Neural cell (in vitro differentiated cells): ENCODE data around the gene RAB3C. TPM values are rescaled to one million over a fixed set of nuclear protein-coding genes. Genes with fewer than 3 reads are reported as not detected.
"Not testable (repeated sequence)": the region's sequence is repeated elsewhere in the genome, so short reads cannot be mapped to it uniquely, and the experiment has no call there.

Experiments used
- H2AFZ ChIP-seq: fragments of 200-600, 300-800 bp; sonication (generic), shearing (Covaris generic); 2 replicates; pipeline ENCODE4 v1.6.0; 2014; ENCODE audit warnings: low read depth, mild to moderate bottlenecking, antibody characterized with exemption, low read length, moderate library complexity
- H3F3A ChIP-seq: fragments of 200-600 bp; shearing (Covaris generic); 2 replicates; pipeline ENCODE4 v1.6.1; 2016; ENCODE audit warnings: mild to moderate bottlenecking, moderate library complexity, mixed read lengths, antibody characterized with exemption, low read length; ENCODE audit not compliant: insufficient read depth, poor library complexity, severe bottlenecking
- H3K27ac ChIP-seq: fragments of 200-600, 300-800 bp; sonication (generic), shearing (Covaris generic); 2 replicates; pipeline ENCODE4 v1.5.1; 2014; ENCODE audit warnings: mild to moderate bottlenecking, low read length, moderate library complexity
- H3K27me3 ChIP-seq: fragments of 300-800, 200-600 bp; sonication (generic), shearing (Covaris generic); 2 replicates; pipeline ENCODE4 v1.6.0; 2014; ENCODE audit warnings: mild to moderate bottlenecking, low read depth, low read length, moderate library complexity; ENCODE audit not compliant: insufficient read depth
- H3K36me3 ChIP-seq: fragments of 300-800, 200-600 bp; sonication (generic), shearing (Covaris generic); 2 replicates; pipeline ENCODE4 v1.5.1; 2014; ENCODE audit warnings: mild to moderate bottlenecking, antibody characterized with exemption, low read length, moderate library complexity; ENCODE audit not compliant: insufficient read depth
- H3K4me2 ChIP-seq: fragments of 300-800, 200-600 bp; sonication (generic), shearing (Covaris generic); 2 replicates; pipeline ENCODE4 v1.6.0; 2014; ENCODE audit warnings: mild to moderate bottlenecking, low read length
- H3K4me3 ChIP-seq: fragments of 300-800, 200-600 bp; sonication (generic), shearing (Covaris generic); 2 replicates; pipeline ENCODE4 v1.5.1; 2014; ENCODE audit warnings: mild to moderate bottlenecking, low read length, moderate library complexity
- H3K79me2 ChIP-seq: fragments of 200-600 bp; shearing (Covaris generic); replicated peaks from 2 replicates; pipeline ENCODE4 v1.6.0; 2014; ENCODE audit warnings: mild to moderate bottlenecking, low read length, moderate library complexity; ENCODE audit not compliant: insufficient read depth
- H3K9ac ChIP-seq: fragments of 300-800, 200-600 bp; sonication (generic), shearing (Covaris generic); 2 replicates; pipeline ENCODE4 v1.6.1; 2016; ENCODE audit warnings: mild to moderate bottlenecking, low read length, mixed read lengths
- H3K9me2 ChIP-seq: fragments of 200-600 bp; shearing (Covaris generic); 2 replicates; pipeline ENCODE4 v1.6.1; 2016; ENCODE audit warnings: mild to moderate bottlenecking, low read length, mixed read lengths; ENCODE audit not compliant: insufficient read depth
- H3K9me3 ChIP-seq: fragments of 200-600, 300-800 bp; sonication (generic), shearing (Covaris generic); 2 replicates; pipeline ENCODE4 v1.6.1; 2016; ENCODE audit warnings: mild to moderate bottlenecking, mixed run types, low read length, moderate library complexity, mixed read lengths
- H4K20me1 ChIP-seq: fragments of 200-600 bp; shearing (Covaris generic); 2 replicates; pipeline ENCODE4 v1.6.1; 2016; ENCODE audit warnings: mild to moderate bottlenecking, mixed run types; ENCODE audit not compliant: insufficient read depth
- EP300 ChIP-seq: fragments of 450-650 bp; conservative IDR thresholded peaks from 2 replicates; pipeline ENCODE4 v1.6.1; 2014; ENCODE audit warnings: antibody characterized with exemption, mild to moderate bottlenecking, moderate library complexity; ENCODE audit not compliant: poor library complexity, severe bottlenecking
- EZH2 ChIP-seq: fragments of 200-600, 300-800 bp; shearing (Covaris generic), sonication (generic); IDR thresholded peaks from 2 replicates; pipeline ENCODE4 v1.6.1; 2014; ENCODE audit warnings: antibody characterized with exemption, low read length, borderline replicate concordance, mild to moderate bottlenecking; ENCODE audit not compliant: insufficient read depth, poor library complexity, severe bottlenecking
- MXI1 ChIP-seq: fragments of 450-650 bp; conservative IDR thresholded peaks from 2 replicates; pipeline ENCODE4 v1.6.1; 2014; ENCODE audit warnings: antibody characterized with exemption, mild to moderate bottlenecking; ENCODE audit not compliant: poor library complexity, severe bottlenecking
- POLR2AphosphoS5 ChIP-seq: IDR thresholded peaks from 2 replicates; pipeline ENCODE4 v1.6.1; 2012
- RAD21 ChIP-seq: fragments of 450-650 bp; conservative IDR thresholded peaks from 2 replicates; pipeline ENCODE4 v1.6.1; 2014; ENCODE audit warnings: antibody characterized with exemption, mild to moderate bottlenecking, moderate library complexity
- REST ChIP-seq: IDR thresholded peaks from 2 replicates; pipeline ENCODE4 v1.6.1; 2012; ENCODE audit warnings: borderline replicate concordance
- SMC3 ChIP-seq: fragments of 450-650 bp; conservative IDR thresholded peaks from 2 replicates; pipeline ENCODE4 v1.6.1; 2014; ENCODE audit warnings: antibody characterized with exemption, mild to moderate bottlenecking, moderate library complexity; ENCODE audit not compliant: poor library complexity
- TAF1 ChIP-seq: IDR thresholded peaks from 2 replicates; pipeline ENCODE4 v1.6.1; 2012; ENCODE audit warnings: low read depth
- polyA plus RNA-seq: library from polyadenylated mRNA; depleted of rRNA; stranded (reverse); fragments of >200 nt; gene quantifications from 2 replicates; pipeline ENCODE4 v1.2.3, GENCODE V29; 2014
- TF ChIP-seq, protein P1 (sequence below): fragments of 450-650 bp; IDR thresholded peaks from 2 replicates; pipeline ENCODE4 v1.5.1; 2014; ENCODE audit warnings: antibody characterized with exemption, mild to moderate bottlenecking, moderate library complexity; ENCODE audit not compliant: poor library complexity, severe bottlenecking

RAB3C gene
- polyA plus RNA-seq, 1 donor from 2014 or later = 94.3 TPM

GRCh38 chr5:58598440-58598839 lies 15.6 kb downstream of the RAB3C start:
- Histone ChIP-seq H3K9me3 (no peaks in the 10 kb centered on the region), H3K4me2 (no peak overlapping the region), H3K36me3 (peaks cover 4% of the 10 kb centered on the region), H3K27me3 (no peaks in the 10 kb centered on the region), H4K20me1 (no peaks in the 10 kb centered on the region), H3F3A (no peaks in the 10 kb centered on the region), H3K9me2 (no peaks in the 10 kb centered on the region), H3K4me3 (no peak overlapping the region), H2AFZ (no peak overlapping the region), H3K9ac (no peak overlapping the region), H3K27ac (no peak overlapping the region), H3K79me2 (no peaks in the 10 kb centered on the region)
- no peak for TF ChIP-seq EP300
- TF ChIP-seq REST = no peak
- TF ChIP-seq MXI1 = no peak
- no peak for TF ChIP-seq SMC3
- no peak for TF ChIP-seq TAF1
- no peak for TF ChIP-seq EZH2
- no peak for TF ChIP-seq RAD21
- TF ChIP-seq POLR2AphosphoS5 = no peak
- TF ChIP-seq, protein P1, sequence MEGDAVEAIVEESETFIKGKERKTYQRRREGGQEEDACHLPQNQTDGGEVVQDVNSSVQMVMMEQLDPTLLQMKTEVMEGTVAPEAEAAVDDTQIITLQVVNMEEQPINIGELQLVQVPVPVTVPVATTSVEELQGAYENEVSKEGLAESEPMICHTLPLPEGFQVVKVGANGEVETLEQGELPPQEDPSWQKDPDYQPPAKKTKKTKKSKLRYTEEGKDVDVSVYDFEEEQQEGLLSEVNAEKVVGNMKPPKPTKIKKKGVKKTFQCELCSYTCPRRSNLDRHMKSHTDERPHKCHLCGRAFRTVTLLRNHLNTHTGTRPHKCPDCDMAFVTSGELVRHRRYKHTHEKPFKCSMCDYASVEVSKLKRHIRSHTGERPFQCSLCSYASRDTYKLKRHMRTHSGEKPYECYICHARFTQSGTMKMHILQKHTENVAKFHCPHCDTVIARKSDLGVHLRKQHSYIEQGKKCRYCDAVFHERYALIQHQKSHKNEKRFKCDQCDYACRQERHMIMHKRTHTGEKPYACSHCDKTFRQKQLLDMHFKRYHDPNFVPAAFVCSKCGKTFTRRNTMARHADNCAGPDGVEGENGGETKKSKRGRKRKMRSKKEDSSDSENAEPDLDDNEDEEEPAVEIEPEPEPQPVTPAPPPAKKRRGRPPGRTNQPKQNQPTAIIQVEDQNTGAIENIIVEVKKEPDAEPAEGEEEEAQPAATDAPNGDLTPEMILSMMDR = no peak

GRCh38 chr5:58599217-58599616 lies 16.3 kb downstream of the RAB3C start:
- TF ChIP-seq REST (no peak), MXI1 (no peak), RAD21 (no peak), EZH2 (no peak), TAF1 (no peak), POLR2AphosphoS5 (no peak), SMC3 (no peak), EP300 (no peak)
- TF ChIP-seq, protein P1 = no peak
- no peaks in the 10 kb centered on the region for H3K9me3 ChIP-seq
- no peaks in the 10 kb centered on the region for H3K79me2 ChIP-seq
- no peak overlapping the region for H3K27ac ChIP-seq
- H3K36me3 ChIP-seq = peaks cover 4% of the 10 kb centered on the region
- H3K9me2 ChIP-seq = no peaks in the 10 kb centered on the region
- H3F3A ChIP-seq = no peaks in the 10 kb centered on the region
- H3K4me3 ChIP-seq = no peak overlapping the region
- no peaks in the 10 kb centered on the region for H4K20me1 ChIP-seq
- no peak overlapping the region for H2AFZ ChIP-seq
- H3K27me3 ChIP-seq = no peaks in the 10 kb centered on the region
- H3K9ac ChIP-seq = no peak overlapping the region
- no peak overlapping the region for H3K4me2 ChIP-seq

DNA sequence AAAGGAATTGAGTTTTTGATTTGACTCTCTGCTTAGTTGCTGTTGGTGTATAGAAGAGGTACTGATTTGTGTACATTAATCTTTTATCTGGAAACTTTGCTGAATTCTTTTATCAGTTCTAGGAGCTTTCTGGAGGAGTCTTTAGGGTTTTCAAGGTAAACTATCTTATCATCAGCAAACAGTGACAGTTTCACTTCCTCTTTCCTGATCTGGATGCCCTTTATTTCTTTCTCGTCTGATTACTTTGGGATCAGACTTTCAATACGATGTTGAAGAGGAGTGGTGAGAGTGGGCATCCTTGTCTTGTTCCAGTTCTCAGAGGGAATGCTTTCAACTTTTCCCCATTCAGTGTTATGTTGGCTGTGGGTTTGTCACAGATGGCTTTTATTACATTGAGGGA lies 17.7 kb downstream of the RAB3C start:
- not testable (repeated sequence) for H3K4me3 ChIP-seq

More for the DNA sequence above, 17.7 kb downstream of the RAB3C start:
- H3K9me3 ChIP-seq, H3F3A ChIP-seq, H3K79me2 ChIP-seq, H3K9ac ChIP-seq, H3K9me2 ChIP-seq, H3K27me3 ChIP-seq, H3K27ac ChIP-seq, H4K20me1 ChIP-seq, H3K4me2 ChIP-seq, H2AFZ ChIP-seq, H3K36me3 ChIP-seq: not testable (repeated sequence)
